Glutamatergic neuron (in vitro differentiated cells): ENCODE results near the gene SLC25A48. TPM values are rescaled to one million over a fixed set of nuclear protein-coding genes. Genes with fewer than 3 reads are reported as not detected.

Experiments
- DNase-seq: peaks from one replicate; pipeline ENCODE4 v3.0.0; 2022
- H3K27ac Mint-ChIP-seq: one replicate; pipeline ENCODE4 v1.8.0; 2020; ENCODE audit warnings: mild to moderate bottlenecking, mixed read lengths, inconsistent platforms; ENCODE audit not compliant: unreplicated experiment
- H3K27me3 Mint-ChIP-seq: one replicate; pipeline ENCODE4 v1.8.0; 2020; ENCODE audit warnings: mild to moderate bottlenecking, moderate library complexity, mixed read lengths, inconsistent platforms; ENCODE audit not compliant: unreplicated experiment
- H3K36me3 Mint-ChIP-seq: one replicate; pipeline ENCODE4 v1.8.0; 2020; ENCODE audit warnings: mild to moderate bottlenecking, mixed read lengths, inconsistent platforms; ENCODE audit not compliant: unreplicated experiment
- H3K4me1 Mint-ChIP-seq: one replicate; pipeline ENCODE4 v1.8.0; 2020; ENCODE audit warnings: mild to moderate bottlenecking, low read depth, mixed read lengths, inconsistent platforms; ENCODE audit not compliant: unreplicated experiment
- H3K4me3 Mint-ChIP-seq: one replicate; pipeline ENCODE4 v1.8.0; 2020; ENCODE audit warnings: mild to moderate bottlenecking, mixed read lengths, inconsistent platforms; ENCODE audit not compliant: unreplicated experiment
- H3K9me3 Mint-ChIP-seq: one replicate; pipeline ENCODE4 v1.8.0; 2020; ENCODE audit warnings: mild to moderate bottlenecking, moderate library complexity, mixed read lengths, inconsistent platforms; ENCODE audit not compliant: unreplicated experiment
- long read RNA-seq: library from polyadenylated mRNA; unstranded; transcript quantifications from one replicate; pipeline ENCODE4 v2.0.0, GENCODE V29; 2020; ENCODE audit not compliant: unreplicated experiment
- total RNA-seq: library from RNA; stranded (reverse); fragmentation: NEBNext Ultra II Directional; extraction: Animal tissue kit (Norgen Biotek cat#: 25700); gene quantifications from one replicate; pipeline ENCODE4 v1.2.1, GENCODE V29; 2021; ENCODE audit not compliant: unreplicated experiment
- TF ChIP-seq, protein P1 (sequence below): fragments of 200-600 bp; sonication (generic); IDR thresholded peaks from one replicate; pipeline ENCODE4 v1.5.0; 2021; ENCODE audit not compliant: partially characterized antibody, unreplicated experiment

The SLC25A48 gene, protein sequence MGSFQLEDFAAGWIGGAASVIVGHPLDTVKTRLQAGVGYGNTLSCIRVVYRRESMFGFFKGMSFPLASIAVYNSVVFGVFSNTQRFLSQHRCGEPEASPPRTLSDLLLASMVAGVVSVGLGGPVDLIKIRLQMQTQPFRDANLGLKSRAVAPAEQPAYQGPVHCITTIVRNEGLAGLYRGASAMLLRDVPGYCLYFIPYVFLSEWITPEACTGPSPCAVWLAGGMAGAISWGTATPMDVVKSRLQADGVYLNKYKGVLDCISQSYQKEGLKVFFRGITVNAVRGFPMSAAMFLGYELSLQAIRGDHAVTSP
- 1.7 TPM for total RNA-seq
- long read RNA-seq, partial matches to known transcripts: 0 of 1 reads
- long read RNA-seq, other reads (novel, unspliced or antisense): 0 of 1 reads

DNA sequence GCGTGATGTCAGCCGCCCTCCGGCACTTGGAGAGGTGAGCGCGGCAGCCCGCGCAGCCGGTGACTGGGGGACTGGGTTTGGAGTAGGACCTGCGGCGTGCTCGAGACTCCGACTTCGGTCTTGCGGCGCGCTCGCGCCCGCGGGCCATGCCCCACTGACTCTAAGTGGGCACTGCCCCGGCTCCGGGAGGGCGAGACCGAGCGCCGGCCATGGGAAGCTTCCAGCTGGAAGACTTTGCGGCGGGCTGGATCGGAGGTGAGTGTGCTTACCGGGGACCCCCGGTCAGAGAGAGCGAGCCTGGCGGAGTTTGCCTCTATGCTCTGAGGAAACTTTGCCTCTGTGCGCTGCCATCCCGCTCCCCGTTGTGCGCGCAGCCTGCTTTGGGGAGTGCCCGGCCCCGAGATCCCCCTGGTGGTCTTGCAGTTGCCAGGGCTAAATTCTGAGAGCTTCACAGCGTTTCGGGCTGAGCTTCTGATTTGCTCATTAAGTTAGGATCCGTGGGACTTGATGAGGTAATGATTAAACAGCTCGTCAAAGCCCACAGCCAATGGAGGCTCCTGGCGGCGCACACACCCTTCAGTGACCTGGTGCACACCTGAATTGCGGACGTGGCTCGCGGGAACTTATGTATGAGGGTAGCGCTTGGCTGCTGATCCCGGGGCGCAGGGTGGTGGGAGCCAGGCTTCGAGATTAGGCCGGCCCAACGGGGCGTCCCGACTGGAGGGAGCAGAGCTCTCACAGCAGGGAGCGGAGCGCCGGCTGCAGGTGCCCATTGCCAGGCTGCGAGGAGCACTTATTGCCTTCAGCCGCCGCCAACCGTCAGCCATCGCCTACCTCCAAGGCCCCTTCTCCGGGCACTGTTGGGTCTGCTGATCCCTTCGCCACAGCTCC lies at the start of gene SLC25A48:
TSS of gene SLC25A48 (plus strand) at position 25 of the 891 bp plus-strand sequence. CDS start at position 210, 185 bp downstream.
- Mint-ChIP-seq H3K27ac (no peak within 1 kb of the TSS), H3K36me3 (peaks cover 18% of the 10 kb centered on the region), H3K27me3 (peaks cover 14% of the 10 kb centered on the region), H3K4me3 (peak within 1 kb of the TSS; percentile 86), H3K9me3 (peaks cover 11% of the 10 kb centered on the region), H3K4me1 (no peaks in the 10 kb centered on the region)
- TF ChIP-seq, protein P1, sequence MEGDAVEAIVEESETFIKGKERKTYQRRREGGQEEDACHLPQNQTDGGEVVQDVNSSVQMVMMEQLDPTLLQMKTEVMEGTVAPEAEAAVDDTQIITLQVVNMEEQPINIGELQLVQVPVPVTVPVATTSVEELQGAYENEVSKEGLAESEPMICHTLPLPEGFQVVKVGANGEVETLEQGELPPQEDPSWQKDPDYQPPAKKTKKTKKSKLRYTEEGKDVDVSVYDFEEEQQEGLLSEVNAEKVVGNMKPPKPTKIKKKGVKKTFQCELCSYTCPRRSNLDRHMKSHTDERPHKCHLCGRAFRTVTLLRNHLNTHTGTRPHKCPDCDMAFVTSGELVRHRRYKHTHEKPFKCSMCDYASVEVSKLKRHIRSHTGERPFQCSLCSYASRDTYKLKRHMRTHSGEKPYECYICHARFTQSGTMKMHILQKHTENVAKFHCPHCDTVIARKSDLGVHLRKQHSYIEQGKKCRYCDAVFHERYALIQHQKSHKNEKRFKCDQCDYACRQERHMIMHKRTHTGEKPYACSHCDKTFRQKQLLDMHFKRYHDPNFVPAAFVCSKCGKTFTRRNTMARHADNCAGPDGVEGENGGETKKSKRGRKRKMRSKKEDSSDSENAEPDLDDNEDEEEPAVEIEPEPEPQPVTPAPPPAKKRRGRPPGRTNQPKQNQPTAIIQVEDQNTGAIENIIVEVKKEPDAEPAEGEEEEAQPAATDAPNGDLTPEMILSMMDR: peak; percentile 92
- peak; percentile 86 for DNase-seq

DNA sequence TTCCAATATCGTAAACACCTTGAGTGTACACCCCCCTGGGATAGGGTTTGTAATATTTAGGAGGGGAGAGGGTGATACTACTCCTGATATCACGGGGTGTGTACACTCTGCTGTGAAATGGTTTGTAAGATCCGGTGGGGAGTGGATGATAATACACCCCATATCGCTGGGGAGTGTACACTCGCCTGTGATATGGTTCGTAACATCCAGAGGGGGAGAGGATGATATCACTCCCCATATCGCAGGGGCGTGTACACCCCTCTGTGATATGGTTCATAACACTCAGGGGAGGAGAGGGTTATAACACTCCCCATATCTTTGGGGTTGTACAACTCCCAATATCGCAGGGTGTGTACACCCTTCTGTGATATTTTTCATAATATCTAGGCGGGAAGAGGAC lies 33.8 kb upstream of the SLC25A48 start:
- Mint-ChIP-seq H3K36me3 (no peaks in the 10 kb centered on the region), H3K9me3 (no peaks in the 10 kb centered on the region), H3K4me3 (no peak overlapping the region)

DNA sequence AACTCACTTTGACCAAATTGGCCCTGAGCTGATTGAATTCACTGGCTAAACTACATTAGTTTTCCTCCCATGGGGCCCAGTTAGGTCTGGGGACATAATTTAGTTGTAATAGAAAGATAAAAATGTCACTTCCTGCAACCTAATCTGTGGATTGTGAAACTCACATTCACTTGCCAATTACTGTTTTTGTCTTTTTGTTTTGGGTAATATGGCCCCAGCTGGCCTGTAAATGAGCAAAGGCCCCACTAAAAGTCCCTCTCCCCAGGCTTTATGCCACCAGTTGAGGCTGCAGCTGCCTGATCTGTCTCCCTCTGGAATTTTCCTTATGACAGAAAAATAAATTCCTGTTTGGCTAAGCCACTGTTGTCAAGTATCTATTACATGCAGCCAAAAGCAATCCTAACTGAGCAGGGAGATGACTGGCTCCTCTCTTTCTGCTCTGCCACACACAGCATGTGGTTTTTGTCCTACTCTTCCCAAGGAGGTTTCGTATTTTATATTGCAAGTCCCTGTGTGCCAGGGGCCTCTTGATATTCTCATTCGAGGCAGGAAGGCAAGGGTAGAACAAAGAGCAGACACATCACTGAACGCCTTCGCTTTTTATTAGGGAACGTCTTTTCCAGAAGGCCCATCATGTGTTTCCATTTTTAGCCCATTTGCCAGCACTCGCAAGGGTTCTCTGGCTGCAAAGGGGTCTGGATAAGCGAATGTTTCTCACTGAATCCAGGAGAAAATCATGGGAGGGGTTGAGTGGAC lies 24.1 kb upstream of the SLC25A48 start:
- TF ChIP-seq, protein P1: no peak

More for the DNA sequence above, 33.8 kb upstream of the SLC25A48 start:
- TF ChIP-seq, protein P1: no peak
- no peak for DNase-seq
- Mint-ChIP-seq H3K27ac (no peak overlapping the region), H3K27me3 (no peaks in the 10 kb centered on the region), H3K4me1 (no peaks in the 10 kb centered on the region)

DNA sequence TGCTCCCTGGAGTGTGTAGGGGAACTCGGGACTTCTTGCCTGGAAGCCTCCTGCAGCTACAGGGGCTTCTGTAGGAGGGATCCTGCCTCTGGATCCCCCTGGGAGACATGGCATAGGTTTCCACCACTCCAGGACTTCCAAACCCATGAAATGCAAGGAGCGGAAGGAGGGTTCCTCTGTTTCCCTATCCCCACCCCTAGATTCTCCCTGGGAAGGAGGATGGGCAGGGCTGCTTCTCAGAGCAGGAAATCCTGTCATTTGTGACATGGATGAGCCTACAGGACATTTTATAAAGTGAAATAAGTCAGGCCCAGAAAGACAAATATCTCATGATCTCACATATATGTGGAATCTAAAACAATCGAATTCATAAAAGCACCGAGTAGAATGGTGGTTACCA lies 23.5 kb upstream of the SLC25A48 start:
- no peak for DNase-seq

More for the DNA sequence above, 24.1 kb upstream of the SLC25A48 start:
- no peak for DNase-seq
- Mint-ChIP-seq H3K36me3 (peaks cover 4% of the 10 kb centered on the region), H3K4me3 (no peak overlapping the region), H3K27ac (no peak overlapping the region), H3K9me3 (no peaks in the 10 kb centered on the region), H3K4me1 (no peaks in the 10 kb centered on the region), H3K27me3 (no peaks in the 10 kb centered on the region)

More for the DNA sequence above, 23.5 kb upstream of the SLC25A48 start:
- Mint-ChIP-seq H3K9me3 (no peaks in the 10 kb centered on the region), H3K4me1 (no peaks in the 10 kb centered on the region), H3K27ac (no peak overlapping the region), H3K36me3 (peaks cover 4% of the 10 kb centered on the region), H3K4me3 (no peak overlapping the region), H3K27me3 (no peaks in the 10 kb centered on the region)
- TF ChIP-seq, protein P1: no peak
